Epithelial cell of esophagus (primary cell): Measurements from ENCODE around the gene ARMC9.
A peak's percentile ranks its signal among the peaks of the same experiment; 100 is the strongest.
"Not testable (repeated sequence)": the region's sequence is repeated elsewhere in the genome, so short reads cannot be mapped to it uniquely, and the experiment has no call there.

Experiments used
- DNase-seq: peaks from one replicate; pipeline ENCODE4 v3.0.0; 2010; ENCODE audit warnings: low read depth
- H3K4me3 ChIP-seq: 2 replicates; pipeline ENCODE4 v1.5.1; 2011; ENCODE audit warnings: mild to moderate bottlenecking, low read length, control low read depth
- CTCF ChIP-seq: IDR thresholded peaks from 2 replicates; pipeline ENCODE4 v1.5.1; 2011; ENCODE audit warnings: low read depth, mild to moderate bottlenecking, low read length, control low read depth, inconsistent platforms; ENCODE audit not compliant: insufficient read depth; ENCODE audit errors: missing control alignments

ARMC9 gene

GRCh38 chr2:231189171-231189530, 9.3 kb upstream of the ARMC9 start:
- DNase-seq: no peak
- TF ChIP-seq CTCF: no peak
- no peak overlapping the region for H3K4me3 ChIP-seq

- TF ChIP-seq CTCF: no peak
- DNase-seq: no peak
- no peak overlapping the region for H3K4me3 ChIP-seq
Observed at GRCh38 chr2:231189571-231190495, 8.6 kb upstream of the ARMC9 start.

- DNase-seq: peak; percentile 15
- peak overlapping the region; percentile 25 for H3K4me3 ChIP-seq
Observed at GRCh38 chr2:231190531-231191197, 7.8 kb upstream of the ARMC9 start.

GRCh38 chr2:231191896-231192872, 6.2 kb upstream of the ARMC9 start:
- DNase-seq: peak; percentile 15
- TF ChIP-seq CTCF: peak; percentile 30
- no peak overlapping the region for H3K4me3 ChIP-seq

More at GRCh38 chr2:231190531-231191197, 7.8 kb upstream of the ARMC9 start:
- no peak for TF ChIP-seq CTCF

GRCh38 chr2:231193216-231193615, 5.2 kb upstream of the ARMC9 start:
- no peak for TF ChIP-seq CTCF

GRCh38 chr2:231196592-231196991, 1.8 kb upstream of the ARMC9 start:
- no peak for DNase-seq
- no peak for TF ChIP-seq CTCF

More at GRCh38 chr2:231193216-231193615, 5.2 kb upstream of the ARMC9 start:
- DNase-seq: no peak
- H3K4me3 ChIP-seq: no peak overlapping the region

GRCh38 chr2:231197196-231197595, 1.2 kb upstream of the ARMC9 start:
- DNase-seq, H3K4me3 ChIP-seq: not testable (repeated sequence)

More at GRCh38 chr2:231196592-231196991, 1.8 kb upstream of the ARMC9 start:
- no peak overlapping the region for H3K4me3 ChIP-seq
